HG02981 (cell line): Measurements from ENCODE around the gene TMEM266.

Experiments used
- ATAC-seq: cut with Tn5 transposase; IDR thresholded peaks from one replicate; pipeline ENCODE4 v1.9.1; 2021; ENCODE audit warnings: mild to moderate bottlenecking, moderate library complexity; ENCODE audit not compliant: unreplicated experiment

TMEM266 gene

DNA sequence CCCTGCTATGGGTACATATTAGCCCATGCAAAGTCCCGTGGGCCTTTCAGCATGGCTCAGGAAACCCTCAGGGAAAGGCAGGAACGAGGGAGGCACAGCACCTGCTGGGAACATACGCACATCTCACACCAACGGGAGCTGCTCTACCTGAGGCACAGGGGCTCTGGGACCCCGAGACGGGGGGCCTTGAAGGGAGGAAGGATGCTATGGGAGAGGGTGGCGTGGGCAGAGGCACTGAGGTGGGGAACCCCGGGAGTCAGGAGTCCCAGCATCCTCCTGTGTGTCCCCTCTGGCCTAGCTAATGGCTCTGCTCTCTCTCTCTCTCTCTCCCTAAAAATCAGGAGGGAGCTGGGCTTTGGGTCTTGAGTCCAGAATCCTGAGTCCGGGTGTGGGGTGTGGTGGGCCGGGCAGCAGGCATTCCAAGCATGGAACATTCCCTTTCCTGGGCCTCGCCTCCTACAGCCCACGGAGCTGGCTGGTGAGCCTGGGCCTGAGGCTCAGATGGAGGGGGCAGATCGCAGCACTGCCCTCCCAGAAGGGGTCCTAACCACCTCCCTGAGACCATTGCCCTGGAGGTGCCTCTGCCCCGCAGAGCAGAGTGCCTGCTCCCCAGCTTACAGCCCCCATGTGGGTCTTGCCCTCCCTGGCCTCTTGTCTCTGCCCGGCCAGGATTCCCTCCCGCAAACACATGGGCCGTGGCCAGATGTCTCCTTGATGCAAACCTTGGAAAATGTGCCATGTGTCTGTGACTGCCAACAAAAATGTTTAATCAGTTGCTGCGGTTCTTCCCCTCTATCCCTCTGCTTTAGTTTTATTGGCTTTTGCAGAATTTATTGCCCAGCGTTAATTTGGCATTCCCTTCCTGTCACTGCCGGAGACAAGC lies 101.6 kb downstream of the TMEM266 start:
- no peak for ATAC-seq

DNA sequence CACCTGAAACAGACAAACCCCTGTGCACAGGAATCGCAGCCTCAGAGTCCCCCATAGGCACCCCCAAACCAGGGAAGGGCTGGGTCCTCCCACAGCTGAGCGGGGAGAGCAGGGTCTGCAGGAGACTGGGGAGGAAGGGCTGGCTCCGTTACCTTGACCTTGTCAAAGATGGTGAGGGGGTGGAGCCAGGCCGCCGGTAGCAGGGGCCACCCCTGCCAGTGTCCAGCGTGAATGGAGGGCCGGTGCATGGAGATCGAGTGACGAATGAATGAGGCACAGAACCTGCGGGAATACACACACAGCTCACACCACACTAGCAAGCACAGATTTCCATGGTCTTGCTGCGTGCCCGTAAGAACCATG lies 102.2 kb downstream of the TMEM266 start:
- ATAC-seq, result no peak

DNA sequence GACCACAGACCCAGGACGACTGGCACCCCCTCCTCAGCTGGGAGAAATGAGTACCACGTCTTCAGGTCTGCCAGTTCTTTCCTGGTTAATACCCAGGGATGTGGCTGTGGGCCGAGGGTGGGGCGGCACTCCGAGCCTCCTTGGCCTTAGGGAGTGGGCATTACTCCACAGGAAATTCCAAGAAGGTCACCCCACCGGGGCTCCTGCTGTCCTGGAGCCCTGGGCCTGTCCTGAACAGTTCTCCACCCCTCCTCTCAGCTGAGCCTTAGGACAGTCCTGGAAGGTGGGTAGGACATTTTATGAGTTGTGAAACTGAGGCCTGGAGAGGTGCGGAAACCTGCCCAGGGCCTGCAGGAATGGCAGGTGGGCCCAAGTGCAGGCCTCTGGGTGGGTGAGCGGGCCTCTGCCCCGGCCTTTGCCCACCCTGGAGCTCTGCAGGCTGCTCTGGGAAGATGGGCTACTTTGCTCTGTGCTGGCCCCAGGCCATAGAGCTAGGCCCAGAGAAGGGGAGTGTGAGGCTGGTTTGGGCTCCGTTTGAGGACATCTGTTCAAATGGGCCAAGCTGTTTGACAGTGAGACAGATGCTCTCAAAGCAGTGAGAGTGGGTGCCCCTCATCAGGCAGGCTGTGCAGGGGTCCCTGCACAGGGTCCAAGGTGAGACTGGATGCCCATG lies 103.1 kb downstream of the TMEM266 start:
- no peak for ATAC-seq

DNA sequence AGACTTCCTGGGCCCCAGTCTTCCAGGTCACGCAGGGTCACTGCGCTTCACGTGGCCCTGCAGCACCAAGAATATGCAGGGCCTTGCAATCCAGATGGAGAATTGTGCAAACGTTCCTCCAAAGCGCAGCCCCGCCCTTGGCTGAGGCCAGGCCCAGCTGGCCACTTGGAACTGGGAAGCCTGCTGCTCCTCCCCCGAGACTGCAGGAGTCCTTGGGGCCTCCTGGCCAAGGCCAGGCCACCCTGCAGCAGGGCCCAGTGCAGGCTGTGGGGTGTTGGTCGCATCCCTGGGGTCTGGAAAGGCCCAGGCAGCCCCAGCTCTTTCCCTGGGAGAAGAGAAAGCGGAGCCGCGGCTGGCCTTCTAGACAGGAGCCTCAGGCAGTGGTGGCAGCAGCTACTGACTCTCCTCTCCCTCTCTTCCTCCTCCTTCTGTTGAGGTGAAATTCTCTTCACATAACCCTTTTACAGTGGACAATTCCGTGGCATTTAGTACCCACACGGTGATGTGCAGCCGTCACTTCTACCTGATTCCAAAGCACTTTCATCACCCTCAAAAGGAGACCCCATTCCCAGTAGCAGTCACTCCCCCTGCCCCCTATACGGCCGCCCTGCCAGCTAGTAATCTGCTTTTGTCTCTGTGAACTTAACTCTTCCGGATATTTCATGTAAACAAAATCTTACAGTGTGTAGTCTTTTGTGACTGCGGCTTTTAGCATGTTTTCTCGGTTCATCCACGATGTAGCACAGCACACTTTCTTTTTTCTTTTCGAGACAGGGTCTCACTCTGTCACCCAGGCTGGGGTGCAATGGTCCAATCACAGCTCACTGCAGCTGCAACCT lies 103.9 kb downstream of the TMEM266 start:
- no peak for ATAC-seq

DNA sequence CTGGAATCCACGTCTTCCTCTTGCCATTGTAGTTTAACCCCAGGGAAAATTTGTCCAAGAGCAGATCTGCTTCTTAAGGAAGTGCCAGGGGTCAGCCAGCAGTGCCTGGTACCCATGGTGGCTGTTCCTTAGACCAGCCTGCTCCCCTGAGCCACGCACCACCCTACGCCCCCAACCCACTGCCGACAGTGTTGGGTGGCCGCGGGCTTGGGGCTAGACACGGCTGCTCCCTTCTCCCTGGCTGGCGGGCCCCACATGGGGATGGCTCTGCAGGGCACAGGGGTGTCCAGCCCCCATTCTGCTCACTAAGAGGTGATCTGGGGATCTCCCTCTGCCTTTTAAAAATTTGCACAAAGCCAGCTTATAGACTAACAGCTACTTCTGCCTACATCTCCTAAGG lies 104.8 kb downstream of the TMEM266 start:
- no peak for ATAC-seq

DNA sequence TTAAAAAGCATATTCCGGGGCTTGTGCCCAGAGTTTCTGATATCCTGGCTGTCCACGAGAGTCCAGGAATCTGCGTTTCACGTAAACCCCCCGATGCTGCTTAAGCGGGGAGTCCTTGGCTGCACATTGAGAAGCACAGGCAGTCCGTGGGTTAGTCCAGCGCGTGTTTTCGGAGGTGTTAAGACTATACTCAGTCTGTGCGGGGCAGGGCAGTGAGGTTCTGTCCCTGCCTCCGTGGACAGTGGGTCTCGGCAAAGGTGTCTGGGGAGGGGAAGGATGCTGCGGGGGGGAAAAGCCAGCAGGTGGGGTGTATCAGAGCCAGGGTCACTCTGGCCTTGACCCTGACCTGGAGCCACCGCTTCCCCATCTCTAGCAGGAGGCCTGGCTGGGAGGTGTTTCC lies 106.2 kb downstream of the TMEM266 start:
- no peak for ATAC-seq

DNA sequence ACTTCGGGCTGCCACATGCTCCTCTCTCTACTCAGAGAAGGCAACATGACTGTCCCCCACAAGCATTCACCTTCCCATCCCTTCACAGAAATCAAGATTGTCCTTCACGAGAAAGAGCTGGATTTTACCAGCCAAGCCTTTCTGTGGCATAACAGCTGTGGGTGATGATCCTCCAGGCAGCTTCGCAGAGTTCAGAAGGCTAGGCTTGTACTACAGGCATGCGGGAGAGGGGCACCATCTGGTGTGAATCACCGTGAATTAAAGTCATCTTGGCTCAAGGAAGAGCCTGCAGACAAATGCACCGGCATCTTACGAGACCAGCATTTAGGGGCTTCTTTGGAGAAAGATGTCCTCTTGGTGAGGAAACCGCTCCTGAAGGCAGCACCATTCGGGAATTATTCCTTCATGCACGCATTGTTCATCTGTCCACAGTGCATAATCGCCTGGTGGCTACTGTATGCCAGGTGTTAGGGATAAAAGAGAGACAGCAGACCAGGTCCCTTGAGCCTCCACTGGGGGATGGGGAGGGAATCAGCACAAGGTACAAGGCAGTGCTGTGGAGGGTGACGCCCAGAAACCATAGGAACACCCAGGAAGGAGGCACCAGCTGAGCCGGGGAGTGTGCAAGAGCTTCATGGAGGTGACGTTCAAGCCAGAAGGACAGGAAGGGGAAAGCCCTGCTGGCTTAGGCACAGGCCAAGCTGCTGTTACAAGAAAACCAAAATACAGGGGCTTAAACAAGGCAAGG lies 108.6 kb downstream of the TMEM266 start:
- ATAC-seq, result no peak

DNA sequence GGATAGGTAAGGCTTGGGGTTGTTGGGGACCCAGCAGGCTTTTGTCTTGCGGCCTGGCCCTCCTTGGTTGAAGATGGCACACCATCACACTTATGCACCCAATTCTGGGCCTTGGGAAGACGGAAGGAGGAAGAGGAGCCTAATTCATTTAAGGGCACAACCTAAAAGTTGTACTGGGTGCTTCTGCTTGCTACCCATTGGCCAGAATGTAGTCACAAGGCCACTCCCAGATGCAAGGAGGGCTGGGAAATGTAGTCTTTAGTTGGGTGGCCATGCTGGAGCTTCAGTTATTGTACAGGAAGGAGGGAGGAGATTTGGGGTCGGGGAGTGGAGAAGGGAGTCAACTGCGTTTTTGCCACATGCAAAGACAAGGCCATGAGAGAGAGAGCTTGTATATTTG lies 109.2 kb downstream of the TMEM266 start:
- ATAC-seq, result no peak

DNA sequence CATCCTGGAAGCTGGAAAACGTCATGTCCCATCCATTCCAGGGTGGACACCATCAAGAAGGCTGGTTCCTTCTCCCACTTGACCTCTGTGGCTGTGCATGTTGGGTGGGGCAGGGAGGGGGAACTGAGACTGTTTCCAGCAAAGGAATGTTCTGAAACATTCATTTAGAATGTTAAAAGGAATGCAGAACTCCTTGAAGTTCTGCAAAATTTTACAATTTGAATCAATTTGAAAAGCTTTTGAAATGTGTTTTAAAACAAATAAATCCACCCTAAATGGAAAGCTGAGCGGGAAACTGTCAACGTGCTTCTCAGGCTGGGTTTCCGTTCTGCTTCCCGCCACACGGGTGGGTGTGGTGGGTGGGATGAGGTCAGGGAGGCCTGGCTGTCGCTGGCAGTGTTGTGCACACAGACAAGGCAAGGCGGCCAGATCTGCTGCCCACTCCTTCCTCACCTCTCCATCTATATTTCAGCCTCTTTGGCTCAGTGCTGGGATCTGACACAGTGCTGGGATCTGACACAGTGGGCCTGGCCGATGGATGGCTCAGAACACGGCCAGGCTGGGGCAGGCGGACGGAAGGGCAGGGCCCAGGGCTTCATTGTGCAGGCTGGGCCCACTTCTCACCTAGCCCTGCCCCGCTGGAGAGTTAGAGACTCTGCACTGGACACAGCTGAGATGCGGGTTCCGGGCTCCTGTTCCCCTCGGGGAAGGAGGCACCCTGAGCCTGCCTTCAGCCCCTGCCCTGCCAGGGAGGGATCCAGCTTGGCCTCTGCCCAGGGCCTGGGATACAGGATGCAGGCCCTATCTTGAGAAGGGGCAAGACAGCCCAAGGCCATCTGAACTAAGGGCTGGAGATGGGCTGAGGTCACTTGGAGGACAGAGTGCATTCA lies 110.4 kb downstream of the TMEM266 start:
- ATAC-seq, result no peak

DNA sequence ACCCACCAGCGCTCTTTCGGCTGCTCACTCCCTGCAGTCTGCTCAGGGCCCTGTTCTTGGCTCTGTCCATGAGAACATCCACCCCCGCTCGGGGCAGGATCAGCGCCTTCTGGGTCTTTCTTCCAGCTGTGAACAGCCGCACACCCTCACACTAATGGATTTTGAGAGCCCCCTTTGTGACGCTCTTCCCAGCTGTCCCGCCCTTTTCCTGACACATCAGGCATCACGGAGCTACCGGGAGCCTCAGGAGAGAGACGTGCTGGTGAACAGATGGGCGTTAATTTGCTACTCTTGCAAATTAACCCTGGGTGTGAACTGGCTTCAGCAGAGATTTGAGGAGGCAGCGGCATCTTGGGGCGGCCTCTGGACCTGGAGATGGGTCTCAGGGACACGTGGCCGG lies 113.0 kb downstream of the TMEM266 start:
- no peak for ATAC-seq

DNA sequence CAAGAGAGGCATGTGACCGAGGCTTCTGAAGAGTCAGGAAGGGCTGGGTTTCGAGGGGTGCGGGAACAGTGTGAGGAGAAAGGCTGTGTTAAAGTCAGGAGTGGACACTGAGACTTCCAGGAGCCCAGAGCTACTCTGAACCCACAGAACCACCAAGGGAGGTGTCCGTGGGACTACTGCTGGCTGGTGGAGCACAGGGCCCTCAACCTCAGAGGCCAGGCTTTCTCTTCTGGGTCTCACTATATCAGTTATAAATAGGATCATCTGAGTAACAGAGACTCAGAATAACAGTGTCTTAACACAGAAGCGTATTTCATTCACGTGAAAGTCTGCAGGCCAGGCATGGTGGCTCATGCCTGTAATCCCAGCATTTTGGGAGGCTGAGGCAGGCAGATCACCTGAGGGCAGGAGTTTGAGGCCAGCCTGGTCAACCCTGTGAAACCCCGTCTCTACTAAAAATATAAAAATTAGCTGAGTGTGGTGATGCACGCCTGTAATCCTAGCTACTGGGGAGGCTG lies 113.6 kb downstream of the TMEM266 start:
- no peak for ATAC-seq

DNA sequence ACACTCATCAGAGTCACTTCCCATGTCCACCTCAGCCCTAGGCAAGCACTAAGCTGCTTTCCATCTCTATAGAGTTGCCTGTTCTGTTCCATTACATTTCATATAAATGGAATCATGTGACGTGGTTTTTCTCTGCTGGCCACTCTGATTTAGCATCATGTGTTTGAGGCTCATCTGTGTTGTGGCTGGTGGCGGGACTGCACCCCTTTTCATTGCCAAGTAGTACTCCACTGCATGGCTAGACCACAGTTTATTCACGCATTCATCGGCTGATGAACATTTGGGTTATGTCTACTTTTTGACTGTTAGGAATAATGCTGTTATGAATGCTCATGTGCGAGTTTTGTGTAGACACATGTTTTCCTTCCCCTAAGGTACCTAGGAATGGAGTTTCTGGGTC lies 114.9 kb downstream of the TMEM266 start:
- ATAC-seq, result no peak

DNA sequence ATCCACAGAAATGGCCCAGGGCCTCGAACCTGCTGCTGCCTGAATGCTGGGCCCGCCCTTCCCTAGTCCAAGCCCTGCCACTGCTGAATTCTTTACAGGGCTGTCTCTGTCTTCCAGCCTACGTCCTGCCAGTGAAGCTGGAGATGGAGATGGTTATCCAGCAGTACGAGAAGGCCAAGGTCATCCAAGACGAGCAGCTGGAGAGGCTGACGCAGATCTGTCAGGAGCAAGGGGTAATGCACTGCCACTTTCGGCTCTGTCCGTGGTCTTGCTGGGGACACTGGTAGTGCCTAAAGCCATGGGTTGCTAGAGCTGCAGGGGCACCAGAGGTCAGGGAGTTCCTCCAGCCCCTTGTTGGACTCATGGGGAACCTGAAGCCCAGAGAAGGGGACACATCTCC lies 115.7 kb downstream of the TMEM266 start:
- no peak for ATAC-seq

DNA sequence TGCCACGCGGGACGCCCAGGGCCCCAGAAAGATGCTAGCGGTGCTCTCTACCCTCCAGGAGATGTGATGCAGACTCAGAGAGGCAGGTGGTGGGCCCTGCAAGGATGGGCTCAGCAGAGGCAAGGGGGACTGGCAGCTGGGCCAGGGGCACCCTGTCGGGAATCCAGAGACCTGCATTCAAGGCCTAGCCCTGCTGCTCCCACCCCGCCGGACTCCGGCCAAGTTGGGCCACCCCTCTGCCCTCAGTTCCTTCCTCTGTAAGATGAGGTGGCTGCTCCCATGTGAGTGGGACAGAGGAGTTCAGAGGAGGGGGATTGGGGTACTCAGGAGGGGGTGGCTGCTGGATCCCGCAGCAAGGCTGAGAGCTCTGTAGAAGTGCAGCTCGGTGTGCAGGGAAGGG lies 116.3 kb downstream of the TMEM266 start:
- ATAC-seq, result no peak

DNA sequence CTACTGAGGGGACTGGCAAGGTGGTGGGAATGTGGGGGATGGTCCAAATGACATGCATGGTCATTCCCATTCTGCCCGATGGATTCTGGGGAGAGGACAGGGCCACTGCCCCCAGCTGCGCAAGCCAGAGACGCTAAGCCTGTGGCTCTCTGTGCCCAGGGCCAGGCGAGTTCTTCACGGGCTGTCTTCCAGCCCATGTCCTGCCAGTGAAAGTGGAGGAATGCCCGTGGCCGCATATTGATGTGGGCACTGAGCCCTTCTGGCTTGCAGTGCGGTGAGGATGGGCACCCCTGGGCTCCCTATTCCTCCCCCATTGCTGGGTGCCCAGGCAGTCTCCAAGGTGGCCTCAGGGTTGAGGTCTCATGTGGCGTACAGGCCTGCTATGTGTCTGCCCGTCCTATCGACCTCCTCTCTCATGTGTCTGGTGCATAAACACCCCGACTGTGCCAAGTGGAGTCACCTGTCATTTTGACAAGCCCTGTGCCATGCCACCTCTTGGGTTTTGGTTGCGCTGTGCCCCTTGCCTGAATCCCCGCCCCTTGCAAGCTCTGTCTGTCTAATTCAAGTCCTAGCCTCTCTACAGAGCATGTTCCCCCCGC lies 116.8 kb downstream of the TMEM266 start:
- no peak for ATAC-seq

DNA sequence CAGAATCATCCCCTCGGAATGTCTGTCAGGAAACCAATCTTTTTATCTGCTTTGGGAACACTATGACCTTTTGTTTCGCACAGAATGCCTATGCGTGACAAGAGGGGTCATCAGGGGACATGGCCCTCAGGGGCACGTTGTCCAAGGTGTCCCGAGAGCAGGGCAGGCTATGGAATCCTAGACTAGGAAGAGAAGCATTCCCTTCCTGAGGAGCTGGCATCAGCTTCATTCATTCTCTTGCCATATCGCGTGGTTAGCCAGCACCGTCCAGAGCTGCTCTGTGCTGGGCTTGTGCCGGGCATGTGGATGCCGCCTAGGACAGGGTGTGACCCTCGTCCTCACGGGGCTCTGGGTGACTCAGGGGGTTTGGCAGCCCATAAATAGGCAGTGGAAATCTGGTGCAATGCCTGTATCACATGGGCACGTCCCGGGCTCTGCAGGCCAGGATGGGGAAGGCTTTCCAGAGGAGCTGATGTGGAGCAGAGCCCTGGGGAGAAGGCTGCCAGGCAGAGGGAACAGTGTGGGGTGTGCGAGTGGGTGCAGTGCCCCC lies 117.8 kb downstream of the TMEM266 start:
- ATAC-seq, result no peak

DNA sequence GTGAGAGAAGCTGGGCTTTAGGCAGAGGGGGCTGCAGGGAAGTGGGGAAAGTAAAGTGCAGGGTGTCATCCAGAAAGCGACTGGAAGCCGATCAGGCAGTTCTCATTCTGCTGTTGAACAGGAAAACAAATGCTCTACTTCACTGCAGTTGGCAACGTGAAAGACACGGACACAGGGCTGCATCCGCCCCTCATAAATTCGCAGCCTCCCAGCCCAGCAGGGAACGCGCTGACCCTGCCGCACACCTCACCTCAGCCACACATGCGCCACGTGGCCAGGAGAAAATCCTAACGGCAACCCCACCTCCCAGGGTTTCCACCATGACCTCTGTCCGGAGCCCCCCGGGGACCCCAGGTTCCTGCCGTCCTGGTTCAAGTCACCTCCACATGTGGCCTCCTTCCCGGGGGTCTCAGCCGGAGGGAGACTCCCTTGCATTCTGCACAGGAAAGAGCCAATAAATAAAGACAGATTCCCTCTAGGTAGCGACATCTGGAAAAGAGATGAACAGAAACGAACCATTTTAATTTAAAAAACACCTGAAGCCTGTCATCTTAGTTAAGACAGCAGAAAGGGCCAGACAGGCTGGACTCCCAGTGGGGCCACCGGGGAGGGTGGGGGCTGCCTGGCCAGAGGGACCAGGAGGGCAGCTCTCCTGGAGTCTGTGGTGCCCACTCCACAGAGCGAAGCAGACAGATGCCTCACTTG lies 118.7 kb downstream of the TMEM266 start:
- no peak for ATAC-seq

DNA sequence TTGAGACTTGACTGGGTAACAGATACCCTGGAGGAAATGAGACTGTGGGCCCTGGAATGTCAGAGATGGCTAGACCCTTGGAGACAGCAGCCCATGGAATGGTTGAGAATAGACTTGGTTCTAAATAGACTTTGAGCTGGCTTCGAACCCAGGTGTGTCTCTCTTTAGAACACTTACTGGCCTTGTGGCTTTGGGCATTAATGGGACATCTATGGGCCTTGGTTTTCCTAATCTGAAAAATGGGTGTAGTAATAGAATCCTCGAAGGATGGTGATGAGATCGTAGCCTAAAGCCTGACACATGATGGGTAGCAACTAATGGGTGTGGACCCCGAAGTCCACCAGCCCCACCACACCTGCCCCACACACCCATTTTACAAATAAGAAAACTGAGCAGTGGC lies 119.2 kb downstream of the TMEM266 start:
- no peak for ATAC-seq
